HFFc6 (cell line): Measurements from ENCODE around the gene XPNPEP1. TPM values are rescaled to one million over a fixed set of nuclear protein-coding genes. Genes with fewer than 3 reads are reported as not detected.

Experiments
- DNase-seq: peaks from one replicate; pipeline ENCODE4 v3.0.0-alpha.2; 2018
- H3K27ac Mint-ChIP-seq: 2 replicates; pipeline ENCODE4 v1.8.0; 2020; ENCODE audit warnings: mild to moderate bottlenecking, mixed read lengths
- H3K27me3 Mint-ChIP-seq: 2 replicates; pipeline ENCODE4 v1.8.0; 2021; ENCODE audit warnings: mild to moderate bottlenecking, moderate library complexity, mixed read lengths; ENCODE audit not compliant: insufficient read depth
- H3K36me3 Mint-ChIP-seq: 2 replicates; pipeline ENCODE4 v1.8.0; 2021; ENCODE audit warnings: low read depth, mixed read lengths
- H3K4me1 Mint-ChIP-seq: 2 replicates; pipeline ENCODE4 v1.8.0; 2020; ENCODE audit warnings: low read depth, mixed read lengths
- H3K4me3 Mint-ChIP-seq: 2 replicates; pipeline ENCODE4 v1.8.0; 2020; ENCODE audit warnings: mild to moderate bottlenecking, moderate library complexity, mixed read lengths
- H3K9me3 Mint-ChIP-seq: 2 replicates; pipeline ENCODE4 v1.8.0; 2020; ENCODE audit warnings: mild to moderate bottlenecking, mixed read lengths
- total RNA-seq, 6 experiments: library from RNA; stranded (reverse); fragmentation: NEBNext Ultra II Directional; extraction: Animal tissue kit (Norgen Biotek cat#: 25700); gene quantifications; 2 replicates in 1 of 6; 3 replicates in 5 of 6; pipeline ENCODE4 v1.2.3, GENCODE V29; 2021
- TF ChIP-seq, protein P1 (sequence below): fragments of 200-600 bp; sonication (generic); IDR thresholded peaks from 2 replicates; pipeline ENCODE4 v1.5.0; 2021; ENCODE audit warnings: antibody characterized with exemption, mild to moderate bottlenecking

Gene XPNPEP1
- total RNA-seq, 6 experiments from 2014 or later = 54.1 to 62.7 (median 58.9) TPM

DNA sequence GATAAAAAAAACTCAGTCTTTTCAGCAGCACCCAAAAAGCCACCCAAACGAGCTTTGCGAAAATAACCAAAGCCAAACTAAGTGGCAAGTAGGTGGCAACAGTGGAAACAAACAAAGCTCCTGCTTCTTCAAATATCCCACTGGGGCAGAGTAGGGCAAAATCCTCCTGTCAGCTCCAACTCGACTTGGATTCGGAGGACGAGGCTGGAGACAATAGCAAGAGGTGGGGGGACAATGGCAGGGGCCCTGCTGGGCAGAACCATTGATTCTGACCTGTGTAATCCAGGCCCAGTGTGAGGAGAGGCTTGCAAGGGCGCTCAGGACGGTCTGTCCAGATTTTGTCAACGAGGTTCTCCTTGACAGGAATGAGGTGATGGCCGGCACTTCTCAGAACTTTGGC lies 35.5 kb downstream of the XPNPEP1 start:
- no peak for DNase-seq
- H3K27me3 Mint-ChIP-seq = peaks cover 1% of the 10 kb centered on the region; the same call in 1 of the 2 replicates
- H3K4me1 Mint-ChIP-seq = peaks cover 57% of the 10 kb centered on the region
- no peaks in the 10 kb centered on the region for H3K9me3 Mint-ChIP-seq
- no peak overlapping the region for H3K4me3 Mint-ChIP-seq
- no peak overlapping the region for H3K27ac Mint-ChIP-seq
- TF ChIP-seq, protein P1, sequence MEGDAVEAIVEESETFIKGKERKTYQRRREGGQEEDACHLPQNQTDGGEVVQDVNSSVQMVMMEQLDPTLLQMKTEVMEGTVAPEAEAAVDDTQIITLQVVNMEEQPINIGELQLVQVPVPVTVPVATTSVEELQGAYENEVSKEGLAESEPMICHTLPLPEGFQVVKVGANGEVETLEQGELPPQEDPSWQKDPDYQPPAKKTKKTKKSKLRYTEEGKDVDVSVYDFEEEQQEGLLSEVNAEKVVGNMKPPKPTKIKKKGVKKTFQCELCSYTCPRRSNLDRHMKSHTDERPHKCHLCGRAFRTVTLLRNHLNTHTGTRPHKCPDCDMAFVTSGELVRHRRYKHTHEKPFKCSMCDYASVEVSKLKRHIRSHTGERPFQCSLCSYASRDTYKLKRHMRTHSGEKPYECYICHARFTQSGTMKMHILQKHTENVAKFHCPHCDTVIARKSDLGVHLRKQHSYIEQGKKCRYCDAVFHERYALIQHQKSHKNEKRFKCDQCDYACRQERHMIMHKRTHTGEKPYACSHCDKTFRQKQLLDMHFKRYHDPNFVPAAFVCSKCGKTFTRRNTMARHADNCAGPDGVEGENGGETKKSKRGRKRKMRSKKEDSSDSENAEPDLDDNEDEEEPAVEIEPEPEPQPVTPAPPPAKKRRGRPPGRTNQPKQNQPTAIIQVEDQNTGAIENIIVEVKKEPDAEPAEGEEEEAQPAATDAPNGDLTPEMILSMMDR = no peak
- H3K36me3 Mint-ChIP-seq = peaks cover 31% of the 10 kb centered on the region

- Mint-ChIP-seq H3K4me1 (peaks cover 51% of the 10 kb centered on the region), H3K36me3 (peaks cover 30% of the 10 kb centered on the region), H3K4me3 (no peak overlapping the region), H3K27me3 (peaks cover 1% of the 10 kb centered on the region; the same call in 1 of the 2 replicates), H3K9me3 (no peaks in the 10 kb centered on the region), H3K27ac (no peak overlapping the region)
- no peak for DNase-seq
- TF ChIP-seq, protein P1 = no peak
These were observed 36.1 kb downstream of the XPNPEP1 start for GRCh38 chr10:109887243-109887642.

DNA sequence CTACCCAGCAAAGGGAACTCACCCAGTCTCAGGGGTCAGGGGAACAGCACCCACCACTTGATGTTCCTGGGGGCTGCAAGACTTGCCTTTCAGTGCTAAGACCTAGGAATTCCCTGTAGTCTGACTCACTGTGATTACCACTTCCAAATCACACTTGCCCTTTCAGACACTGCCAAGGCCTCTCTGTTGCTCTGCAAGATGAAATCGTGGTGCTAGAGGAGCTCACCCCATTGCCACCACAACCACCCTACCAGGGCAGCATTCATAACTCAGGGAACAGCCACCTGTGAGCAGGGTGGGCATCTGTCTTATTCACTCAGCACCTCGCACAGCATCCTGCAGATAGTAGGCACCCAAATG lies 36.5 kb downstream of the XPNPEP1 start:
- H3K36me3 Mint-ChIP-seq = peaks cover 25% of the 10 kb centered on the region
- peaks cover 1% of the 10 kb centered on the region; the same call in 1 of the 2 replicates for H3K27me3 Mint-ChIP-seq
- TF ChIP-seq, protein P1 = no peak
- H3K27ac Mint-ChIP-seq = no peak overlapping the region
- no peak overlapping the region for H3K4me3 Mint-ChIP-seq
- DNase-seq = no peak
- H3K9me3 Mint-ChIP-seq = no peaks in the 10 kb centered on the region
- H3K4me1 Mint-ChIP-seq = peaks cover 47% of the 10 kb centered on the region

- peaks cover 20% of the 10 kb centered on the region for H3K36me3 Mint-ChIP-seq
- no peaks in the 10 kb centered on the region for H3K9me3 Mint-ChIP-seq
- no peak overlapping the region for H3K27ac Mint-ChIP-seq
- DNase-seq = no peak
- H3K4me1 Mint-ChIP-seq = peaks cover 41% of the 10 kb centered on the region
- H3K27me3 Mint-ChIP-seq = peaks cover 1% of the 10 kb centered on the region; the same call in 1 of the 2 replicates
- H3K4me3 Mint-ChIP-seq = no peak overlapping the region
- TF ChIP-seq, protein P1 = no peak
These were observed 37.1 kb downstream of the XPNPEP1 start for GRCh38 chr10:109886037-109886780.

DNA sequence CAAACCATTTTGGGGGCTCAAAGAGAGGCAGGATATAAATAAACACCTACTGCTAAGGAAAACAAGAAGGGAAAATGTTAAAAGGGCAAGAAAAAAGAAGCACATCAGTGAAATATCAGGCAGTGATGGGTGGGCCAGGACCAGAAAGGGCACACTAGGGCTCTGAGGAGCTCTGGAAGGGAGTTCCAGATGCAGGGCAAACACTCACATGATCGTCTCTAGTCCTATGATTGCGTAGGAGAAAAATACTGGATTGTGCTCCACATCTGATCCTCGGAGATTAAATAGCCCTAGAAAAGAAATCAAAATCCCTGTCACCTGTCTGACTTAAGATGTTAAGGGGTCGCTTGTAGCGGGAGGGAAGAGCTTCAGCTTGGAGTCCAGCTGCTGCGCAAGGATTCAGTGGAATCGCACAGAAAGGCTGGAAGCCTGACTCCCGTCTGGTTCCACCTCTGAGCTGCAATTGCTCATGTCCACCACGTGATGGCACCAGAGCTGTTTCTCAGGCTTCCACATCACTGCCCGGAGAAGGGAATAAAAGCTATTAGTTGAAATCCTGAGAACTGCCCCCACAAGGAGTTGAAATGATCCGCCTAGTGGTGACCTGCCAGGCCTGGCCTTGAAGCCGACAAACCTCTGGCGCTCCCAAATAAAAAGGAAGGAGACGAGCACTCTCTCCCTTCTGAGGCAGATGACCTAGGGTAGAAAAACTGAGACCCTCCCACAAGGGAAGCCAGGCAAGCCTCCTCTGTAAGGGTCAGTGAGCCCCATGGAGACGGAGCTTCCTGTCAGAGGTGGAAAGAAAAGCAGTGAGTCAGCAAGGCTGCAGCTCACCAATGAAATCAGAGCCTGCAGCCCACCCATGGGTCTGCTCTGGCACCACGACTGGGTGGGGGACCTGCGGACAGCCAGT lies 39.2 kb downstream of the XPNPEP1 start:
- peak overlapping the region; percentile 40 for H3K4me3 Mint-ChIP-seq
- TF ChIP-seq, protein P1 = peak; percentile 97
- H3K9me3 Mint-ChIP-seq = no peaks in the 10 kb centered on the region
- DNase-seq = peak; percentile 91
- H3K4me1 Mint-ChIP-seq = peaks cover 22% of the 10 kb centered on the region
- H3K27me3 Mint-ChIP-seq = peaks cover 1% of the 10 kb centered on the region; the same call in 1 of the 2 replicates
- H3K36me3 Mint-ChIP-seq = peaks cover 14% of the 10 kb centered on the region; the same call in 1 of the 2 replicates
- H3K27ac Mint-ChIP-seq = peak overlapping the region; percentile 89
